A549 (cell line): Measurements from ENCODE around the gene HS3ST5.

Experiments
- CHD2 ChIP-seq: fragments of 150-350 bp; IDR thresholded peaks from 2 replicates; pipeline ENCODE4 v1.6.1; 2014; ENCODE audit warnings: low read length; ENCODE audit not compliant: partially characterized antibody
- EP300 ChIP-seq, 2 experiments: fragments of >200 bp; sonication (Bioruptor Twin); formaldehyde crosslinking; IDR thresholded peaks; 2 replicates in 1 of 2; 3 replicates in 1 of 2; pipeline ENCODE4 v1.6.1; 2016 to 2017
- HDAC2 ChIP-seq: fragments of 200-600 bp; sonication (generic); IDR thresholded peaks from 2 replicates; pipeline ENCODE4 v1.6.1; 2016
- JUNB ChIP-seq: fragments of >200 bp; sonication (Bioruptor Twin); formaldehyde crosslinking; IDR thresholded peaks from 2 replicates; pipeline ENCODE4 v1.6.1; 2016
- KDM5A ChIP-seq: fragments of 200-600 bp; sonication (generic); IDR thresholded peaks from 2 replicates; pipeline ENCODE4 v1.6.1; 2016; ENCODE audit warnings: antibody characterized with exemption, mild to moderate bottlenecking
- MYC ChIP-seq: IDR thresholded peaks from 2 replicates; pipeline ENCODE4 v1.6.1; 2012; ENCODE audit warnings: mild to moderate bottlenecking, inconsistent platforms, low read length, improper control_type of control experiment, borderline replicate concordance
- POLR2A ChIP-seq: IDR thresholded peaks from 2 replicates; pipeline ENCODE4 v1.6.1; 2012; ENCODE audit warnings: mild to moderate bottlenecking, low read length
- POLR2AphosphoS2 ChIP-seq: conservative IDR thresholded peaks from 2 replicates; pipeline ENCODE4 v1.6.1; 2012; ENCODE audit warnings: low read length, improper control_type of control experiment, inconsistent platforms
- ZSCAN20 ChIP-seq: fragments of 250-450 bp; sonication (Bioruptor Pico); IDR thresholded peaks from 2 replicates; pipeline ENCODE4 v1.8.0; 2022; ENCODE audit warnings: mild to moderate bottlenecking, moderate library complexity
- TF ChIP-seq, protein P1 (sequence below): IDR thresholded peaks from 2 replicates; pipeline ENCODE4 v1.6.1; 2012
- TF ChIP-seq, protein P2 (sequence below): fragments of >200 bp; sonication (Bioruptor Twin); formaldehyde crosslinking; IDR thresholded peaks from 3 replicates; pipeline ENCODE4 v1.6.1; 2016
- TF ChIP-seq, protein P3 (sequence below): fragments of >200 bp; sonication (Bioruptor Twin); formaldehyde crosslinking; IDR thresholded peaks from 3 replicates; pipeline ENCODE4 v1.5.1; 2016

DNA sequence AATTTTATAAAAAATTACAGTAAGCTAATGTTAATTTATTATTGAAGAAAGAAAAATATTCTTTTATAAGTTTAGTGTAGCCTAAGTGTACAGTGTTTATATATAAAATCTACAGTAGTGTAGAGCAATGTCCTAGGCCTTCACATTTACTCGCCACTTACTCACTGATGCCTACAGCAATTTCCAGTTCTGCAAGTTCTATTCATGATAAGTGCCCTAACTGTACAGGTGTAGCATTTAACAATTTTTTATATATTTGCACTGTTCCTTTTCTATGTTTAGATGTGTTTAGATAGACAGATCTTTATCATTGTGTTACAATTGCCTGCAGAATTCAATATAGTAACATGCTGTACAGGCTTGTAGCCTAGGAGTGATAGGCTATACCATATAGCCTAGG, 291.8 kb downstream of the HS3ST5 start:
- TF ChIP-seq, protein P1, sequence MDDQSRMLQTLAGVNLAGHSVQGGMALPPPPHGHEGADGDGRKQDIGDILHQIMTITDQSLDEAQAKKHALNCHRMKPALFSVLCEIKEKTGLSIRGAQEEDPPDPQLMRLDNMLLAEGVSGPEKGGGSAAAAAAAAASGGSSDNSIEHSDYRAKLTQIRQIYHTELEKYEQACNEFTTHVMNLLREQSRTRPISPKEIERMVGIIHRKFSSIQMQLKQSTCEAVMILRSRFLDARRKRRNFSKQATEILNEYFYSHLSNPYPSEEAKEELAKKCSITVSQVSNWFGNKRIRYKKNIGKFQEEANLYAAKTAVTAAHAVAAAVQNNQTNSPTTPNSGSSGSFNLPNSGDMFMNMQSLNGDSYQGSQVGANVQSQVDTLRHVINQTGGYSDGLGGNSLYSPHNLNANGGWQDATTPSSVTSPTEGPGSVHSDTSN = no peak
- TF ChIP-seq, protein P2, sequence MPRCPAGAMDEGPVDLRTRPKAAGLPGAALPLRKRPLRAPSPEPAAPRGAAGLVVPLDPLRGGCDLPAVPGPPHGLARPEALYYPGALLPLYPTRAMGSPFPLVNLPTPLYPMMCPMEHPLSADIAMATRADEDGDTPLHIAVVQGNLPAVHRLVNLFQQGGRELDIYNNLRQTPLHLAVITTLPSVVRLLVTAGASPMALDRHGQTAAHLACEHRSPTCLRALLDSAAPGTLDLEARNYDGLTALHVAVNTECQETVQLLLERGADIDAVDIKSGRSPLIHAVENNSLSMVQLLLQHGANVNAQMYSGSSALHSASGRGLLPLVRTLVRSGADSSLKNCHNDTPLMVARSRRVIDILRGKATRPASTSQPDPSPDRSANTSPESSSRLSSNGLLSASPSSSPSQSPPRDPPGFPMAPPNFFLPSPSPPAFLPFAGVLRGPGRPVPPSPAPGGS = no peak
- no peak for TF ChIP-seq CHD2
- no peak for TF ChIP-seq JUNB
- TF ChIP-seq, protein P3, sequence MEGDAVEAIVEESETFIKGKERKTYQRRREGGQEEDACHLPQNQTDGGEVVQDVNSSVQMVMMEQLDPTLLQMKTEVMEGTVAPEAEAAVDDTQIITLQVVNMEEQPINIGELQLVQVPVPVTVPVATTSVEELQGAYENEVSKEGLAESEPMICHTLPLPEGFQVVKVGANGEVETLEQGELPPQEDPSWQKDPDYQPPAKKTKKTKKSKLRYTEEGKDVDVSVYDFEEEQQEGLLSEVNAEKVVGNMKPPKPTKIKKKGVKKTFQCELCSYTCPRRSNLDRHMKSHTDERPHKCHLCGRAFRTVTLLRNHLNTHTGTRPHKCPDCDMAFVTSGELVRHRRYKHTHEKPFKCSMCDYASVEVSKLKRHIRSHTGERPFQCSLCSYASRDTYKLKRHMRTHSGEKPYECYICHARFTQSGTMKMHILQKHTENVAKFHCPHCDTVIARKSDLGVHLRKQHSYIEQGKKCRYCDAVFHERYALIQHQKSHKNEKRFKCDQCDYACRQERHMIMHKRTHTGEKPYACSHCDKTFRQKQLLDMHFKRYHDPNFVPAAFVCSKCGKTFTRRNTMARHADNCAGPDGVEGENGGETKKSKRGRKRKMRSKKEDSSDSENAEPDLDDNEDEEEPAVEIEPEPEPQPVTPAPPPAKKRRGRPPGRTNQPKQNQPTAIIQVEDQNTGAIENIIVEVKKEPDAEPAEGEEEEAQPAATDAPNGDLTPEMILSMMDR = no peak
- TF ChIP-seq KDM5A = no peak
- no peak for TF ChIP-seq EP300 (IDR thresholded peaks at IDR 0.05)
- TF ChIP-seq ZSCAN20 = no peak
- no peak for TF ChIP-seq MYC
- no peak for TF ChIP-seq POLR2A
- TF ChIP-seq POLR2AphosphoS2 = no peak
- no peak for TF ChIP-seq HDAC2
